Type B pancreatic cell (in vitro differentiated cells): ENCODE measurements around the gene PTPN14. TPM values are rescaled to one million over a fixed set of nuclear protein-coding genes. Genes with fewer than 3 reads are reported as not detected.

Experiments
- DNase-seq: peaks from one replicate; pipeline ENCODE4 v3.0.0; 2021; ENCODE audit warnings: mixed read lengths; ENCODE audit not compliant: unreplicated experiment; ENCODE audit errors: extremely low spot score
- H3K27ac Mint-ChIP-seq: 2 replicates; pipeline ENCODE4 v1.8.0; 2021; ENCODE audit warnings: mild to moderate bottlenecking, mixed read lengths
- H3K27me3 Mint-ChIP-seq: 2 replicates; pipeline ENCODE4 v1.8.0; 2021; ENCODE audit warnings: mixed read lengths
- H3K36me3 Mint-ChIP-seq: 2 replicates; pipeline ENCODE4 v1.8.0; 2021; ENCODE audit warnings: mixed read lengths
- H3K4me1 Mint-ChIP-seq: one replicate; pipeline ENCODE4 v1.8.0; 2021; ENCODE audit warnings: mixed read lengths; ENCODE audit not compliant: unreplicated experiment
- H3K4me3 Mint-ChIP-seq: 2 replicates; pipeline ENCODE4 v1.8.0; 2021; ENCODE audit warnings: mild to moderate bottlenecking, mixed read lengths
- H3K9me3 Mint-ChIP-seq: 2 replicates; pipeline ENCODE4 v1.8.0; 2021; ENCODE audit warnings: mixed read lengths
- CTCF ChIP-seq: fragments of 200-600 bp; sonication (generic); conservative IDR thresholded peaks from 2 replicates; pipeline ENCODE4 v1.5.0; 2021; ENCODE audit warnings: antibody characterized with exemption, mild to moderate bottlenecking
- total RNA-seq: library from RNA; stranded (reverse); gene quantifications from 2 replicates; pipeline ENCODE4 v1.2.1, GENCODE V29; 2021; ENCODE audit warnings: low replicate concordance

Gene PTPN14
- total RNA-seq, 1 donor from 2014 or later: 29.2 TPM

DNA sequence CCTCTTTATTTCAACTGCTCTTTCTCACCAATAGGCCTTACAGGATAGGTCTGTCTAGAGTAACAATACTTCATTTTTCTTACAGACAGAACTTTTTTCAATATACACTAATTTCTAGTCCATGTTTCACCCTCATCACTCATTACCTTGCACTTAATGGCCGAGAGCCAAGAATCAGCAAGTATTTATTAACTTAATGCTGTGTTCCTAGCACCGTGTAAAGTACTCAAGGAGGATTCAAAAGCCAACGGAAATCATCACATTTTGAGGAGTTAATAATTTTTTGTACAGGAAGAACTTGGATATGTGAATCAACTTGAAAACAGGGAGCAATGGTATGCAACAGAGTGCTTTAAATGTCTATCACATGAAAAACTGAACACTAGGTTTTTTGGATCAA is 102.0 kb downstream of the PTPN14 start:
- H3K4me1 Mint-ChIP-seq: peaks cover 35% of the 10 kb centered on the region
- no peak for TF ChIP-seq CTCF
- no peak overlapping the region for H3K27ac Mint-ChIP-seq
- H3K36me3 Mint-ChIP-seq: peaks cover 12% of the 10 kb centered on the region
- H3K4me3 Mint-ChIP-seq: no peak overlapping the region
- no peaks in the 10 kb centered on the region for H3K27me3 Mint-ChIP-seq
- no peaks in the 10 kb centered on the region for H3K9me3 Mint-ChIP-seq
- DNase-seq: no peak

DNA sequence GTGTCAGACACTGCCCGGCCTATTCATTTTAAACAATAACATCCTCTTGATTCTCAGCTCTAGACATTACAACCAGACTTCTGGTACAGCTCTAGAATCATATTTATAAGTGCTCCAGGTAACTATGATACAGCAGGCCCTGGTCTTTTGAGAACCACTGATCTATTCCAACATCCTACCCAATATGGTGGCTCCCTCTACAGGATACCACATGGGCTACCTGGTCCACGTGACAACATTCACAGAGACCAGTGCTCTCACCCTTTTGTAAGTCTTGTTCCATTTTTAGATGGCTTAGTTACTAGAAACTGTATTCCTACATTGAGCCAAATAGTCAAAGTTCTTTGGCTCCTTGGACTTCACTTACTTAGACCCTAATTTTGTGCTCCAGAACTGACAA is 102.9 kb downstream of the PTPN14 start:
- no peak for TF ChIP-seq CTCF
- no peak for DNase-seq
- Mint-ChIP-seq H3K9me3 (no peaks in the 10 kb centered on the region), H3K4me1 (peaks cover 42% of the 10 kb centered on the region), H3K27me3 (no peaks in the 10 kb centered on the region), H3K27ac (no peak overlapping the region), H3K4me3 (peak overlapping the region; percentile 28), H3K36me3 (peaks cover 12% of the 10 kb centered on the region)

- TF ChIP-seq CTCF: no peak
- DNase-seq: no peak
- H3K27ac Mint-ChIP-seq: peak overlapping the region; percentile 85
- H3K36me3 Mint-ChIP-seq: peaks cover 8% of the 10 kb centered on the region
- H3K4me1 Mint-ChIP-seq: peaks cover 47% of the 10 kb centered on the region
- no peaks in the 10 kb centered on the region for H3K27me3 Mint-ChIP-seq
- H3K9me3 Mint-ChIP-seq: no peaks in the 10 kb centered on the region
- peak overlapping the region; percentile 65 for H3K4me3 Mint-ChIP-seq
Measured at GRCh38 chr1:214447557-214447871, 103.9 kb downstream of the PTPN14 start.

DNA sequence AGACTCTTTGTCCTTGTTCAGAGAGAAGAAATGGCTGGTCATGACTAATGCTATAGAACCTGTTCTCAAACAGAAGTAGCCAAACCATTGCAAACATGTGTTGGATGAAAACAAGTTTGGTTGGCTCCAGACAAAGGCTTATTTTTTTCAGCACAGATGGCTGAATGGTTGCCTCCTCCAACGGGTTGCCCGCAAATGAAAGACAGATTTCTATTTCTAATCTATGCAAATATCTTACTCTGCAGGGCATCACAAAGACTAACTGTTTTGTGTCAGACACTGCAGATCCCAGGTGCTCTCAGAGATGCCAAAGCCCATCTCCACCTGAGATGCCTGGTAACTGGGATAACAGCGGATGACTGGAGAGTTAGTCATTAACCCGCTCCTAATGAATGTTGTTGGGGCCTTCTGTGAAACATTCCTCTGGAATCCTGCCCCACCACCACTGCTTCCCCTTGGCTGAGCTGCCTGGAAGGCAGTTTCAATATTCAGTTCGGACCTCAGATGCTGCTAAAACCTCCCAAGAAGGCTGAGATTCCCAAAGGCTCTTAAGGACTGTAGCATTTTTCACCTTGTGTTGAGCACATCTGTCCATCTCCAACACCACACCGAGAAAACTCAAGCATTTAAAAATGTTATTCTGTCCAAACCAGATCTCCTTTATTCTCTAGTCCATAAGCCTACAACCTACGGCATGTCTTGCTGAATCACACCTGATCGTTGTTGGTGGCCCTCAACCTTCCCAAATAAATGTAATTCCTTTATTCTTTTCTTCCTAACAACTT is 104.4 kb downstream of the PTPN14 start:
- H3K27me3 Mint-ChIP-seq: no peaks in the 10 kb centered on the region
- no peak for TF ChIP-seq CTCF
- no peak for DNase-seq
- peak overlapping the region; percentile 65 for H3K4me3 Mint-ChIP-seq
- H3K4me1 Mint-ChIP-seq: peaks cover 47% of the 10 kb centered on the region
- peaks cover 8% of the 10 kb centered on the region for H3K36me3 Mint-ChIP-seq
- H3K9me3 Mint-ChIP-seq: no peaks in the 10 kb centered on the region
- peak overlapping the region; percentile 85 for H3K27ac Mint-ChIP-seq

- no peaks in the 10 kb centered on the region for H3K27me3 Mint-ChIP-seq
Measured at GRCh38 chr1:214445831-214446614, 105.4 kb downstream of the PTPN14 start.

More at GRCh38 chr1:214445831-214446614, 105.4 kb downstream of the PTPN14 start:
- Mint-ChIP-seq H3K36me3 (peaks cover 7% of the 10 kb centered on the region), H3K9me3 (no peaks in the 10 kb centered on the region), H3K27ac (peak overlapping the region; percentile 85), H3K4me3 (no peak overlapping the region), H3K4me1 (peaks cover 48% of the 10 kb centered on the region)
- DNase-seq: no peak
- no peak for TF ChIP-seq CTCF
